Karpas-422 (cell line): ENCODE data around the gene NFE2L2. TPM values are rescaled to one million over a fixed set of nuclear protein-coding genes. Genes with fewer than 3 reads are reported as not detected.

Experiments used
- DNase-seq: peaks from one replicate; pipeline ENCODE4 v3.0.0-alpha.2; 2015
- H2AFZ ChIP-seq: fragments of 200-600 bp; sonication (generic); 2 replicates; pipeline ENCODE4 v1.6.1; 2014; ENCODE audit warnings: antibody characterized with exemption, low read length, mixed read lengths
- H3K27ac ChIP-seq: fragments of 200-600 bp; sonication (generic); 2 replicates; pipeline ENCODE4 v1.5.1; 2014; ENCODE audit warnings: mild to moderate bottlenecking, low read length, moderate library complexity
- H3K27me3 ChIP-seq: fragments of 200-600 bp; sonication (generic); 2 replicates; pipeline ENCODE4 v1.6.1; 2014; ENCODE audit warnings: low read length, mixed read lengths
- H3K36me3 ChIP-seq: fragments of 200-600 bp; sonication (generic); 2 replicates; pipeline ENCODE4 v1.6.1; 2014; ENCODE audit warnings: low read length, mixed read lengths; ENCODE audit not compliant: insufficient read depth
- H3K4me1 ChIP-seq: fragments of 200-600 bp; sonication (generic); 2 replicates; pipeline ENCODE4 v1.6.1; 2014; ENCODE audit warnings: mild to moderate bottlenecking, low read length, mixed read lengths
- H3K4me2 ChIP-seq: fragments of 200-600 bp; sonication (generic); 2 replicates; pipeline ENCODE4 v1.6.1; 2014; ENCODE audit warnings: low read length, low read depth, mild to moderate bottlenecking; ENCODE audit not compliant: poor library complexity, severe bottlenecking
- H3K4me3 ChIP-seq: fragments of 200-600 bp; sonication (generic); 2 replicates; pipeline ENCODE4 v1.5.1; 2014; ENCODE audit warnings: mild to moderate bottlenecking, antibody characterized with exemption, low read length, mixed read lengths
- H3K79me2 ChIP-seq: fragments of 200-600 bp; sonication (generic); 2 replicates; pipeline ENCODE4 v1.6.1; 2014; ENCODE audit warnings: mild to moderate bottlenecking, low read length, mixed read lengths
- H3K9ac ChIP-seq: fragments of 200-600 bp; sonication (generic); 2 replicates; pipeline ENCODE4 v1.6.0; 2014; ENCODE audit warnings: low read length
- H3K9me2 ChIP-seq: fragments of 200-600 bp; sonication (generic), shearing (Covaris generic); replicated peaks from 2 replicates; pipeline ENCODE4 v1.6.0; 2014; ENCODE audit warnings: mild to moderate bottlenecking, low read length, moderate library complexity; ENCODE audit not compliant: insufficient read depth
- H3K9me3 ChIP-seq: fragments of 300-700, 200-600 bp; sonication (generic); 2 replicates; pipeline ENCODE4 v1.6.1; 2014; ENCODE audit warnings: low read length, mixed read lengths
- H4K20me1 ChIP-seq: fragments of 200-600 bp; sonication (generic); 2 replicates; pipeline ENCODE4 v1.6.1; 2014; ENCODE audit warnings: mild to moderate bottlenecking, antibody characterized with exemption, low read length, low read depth; ENCODE audit not compliant: insufficient read depth
- total RNA-seq: library from RNA; depleted of rRNA; stranded (reverse); fragments of >200 nt; shearing (Covaris generic); gene quantifications from 2 replicates; pipeline ENCODE4 v1.2.3, GENCODE V29; 2014; ENCODE audit warnings: low replicate concordance

Gene NFE2L2
- total RNA-seq, 1 experiment from 2014 or later = 66.7 TPM

DNA sequence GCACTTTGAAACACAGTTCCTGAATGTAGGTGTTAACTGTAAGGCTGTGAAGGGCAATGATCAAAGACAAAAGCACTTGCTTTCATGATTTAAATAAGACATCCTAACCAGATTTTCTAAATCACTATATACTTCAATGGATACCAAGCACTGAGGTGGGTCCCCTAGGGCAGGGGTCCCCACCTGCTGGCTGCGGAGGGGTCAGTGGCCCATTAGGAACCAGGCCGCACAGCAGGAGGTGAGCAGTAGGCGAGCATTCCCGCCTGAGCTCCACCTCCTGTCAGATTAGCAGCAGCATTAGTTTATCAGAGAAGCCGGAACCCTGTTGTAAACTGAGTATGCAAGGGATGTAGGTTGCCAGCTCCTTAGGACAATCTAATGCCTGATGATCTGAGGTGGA, 7.1 kb downstream of the NFE2L2 start:
- DNase-seq = no peak
- H3K9ac ChIP-seq = no peak overlapping the region
- H3K27ac ChIP-seq = peak overlapping the region; percentile 54
- peaks cover 81% of the 10 kb centered on the region for H4K20me1 ChIP-seq
- H3K79me2 ChIP-seq = peaks cover 100% of the 10 kb centered on the region
- 0 out of 2 replicates have a peak overlapping the region, but pooled peaks have one; percentile 7 for H3K4me3 ChIP-seq
- H2AFZ ChIP-seq = no peak overlapping the region
- peaks cover 44% of the 10 kb centered on the region for H3K36me3 ChIP-seq
- H3K27me3 ChIP-seq = no peaks in the 10 kb centered on the region
- no peaks in the 10 kb centered on the region for H3K9me3 ChIP-seq
- peak overlapping the region; percentile 20 for H3K4me2 ChIP-seq
- peaks cover 75% of the 10 kb centered on the region for H3K4me1 ChIP-seq
- no peaks in the 10 kb centered on the region for H3K9me2 ChIP-seq

GRCh38 chr2:177256695-177257094, 7.8 kb downstream of the NFE2L2 start:
- Histone ChIP-seq H3K4me2 (peak overlapping the region; percentile 20), H3K36me3 (peaks cover 40% of the 10 kb centered on the region), H4K20me1 (peaks cover 78% of the 10 kb centered on the region), H3K4me3 (no peak overlapping the region), H3K9me2 (no peaks in the 10 kb centered on the region), H3K4me1 (peaks cover 73% of the 10 kb centered on the region), H3K79me2 (peaks cover 100% of the 10 kb centered on the region), H3K9me3 (no peaks in the 10 kb centered on the region), H2AFZ (no peak overlapping the region), H3K27me3 (no peaks in the 10 kb centered on the region), H3K9ac (no peak overlapping the region), H3K27ac (peak overlapping the region; percentile 54)
- no peak for DNase-seq

DNA sequence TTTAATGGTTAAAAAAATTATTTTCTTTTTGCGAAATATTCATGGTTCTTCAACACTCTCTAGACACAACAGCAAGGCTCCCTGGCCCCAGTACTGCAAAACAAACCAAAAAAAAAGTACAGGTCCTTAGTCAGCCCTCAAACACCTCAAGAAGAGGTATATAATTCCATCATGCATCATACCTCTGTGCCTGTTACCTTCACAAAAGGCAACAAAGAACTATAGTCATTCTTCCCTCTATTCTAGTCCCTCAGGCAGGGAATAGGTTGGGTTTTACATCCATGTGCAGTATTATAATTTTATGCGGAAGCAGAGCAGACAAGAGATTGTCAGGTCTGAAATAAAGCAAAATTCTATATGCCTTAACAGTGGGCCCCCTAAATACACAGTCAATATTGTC, 8.5 kb downstream of the NFE2L2 start:
- H3K4me1 ChIP-seq = peaks cover 72% of the 10 kb centered on the region
- no peaks in the 10 kb centered on the region for H3K9me2 ChIP-seq
- H3K9ac ChIP-seq = no peak overlapping the region
- H3K27ac ChIP-seq = peak overlapping the region; percentile 54
- no peaks in the 10 kb centered on the region for H3K9me3 ChIP-seq
- H2AFZ ChIP-seq = no peak overlapping the region
- H4K20me1 ChIP-seq = peaks cover 76% of the 10 kb centered on the region
- no peak overlapping the region for H3K4me3 ChIP-seq
- H3K4me2 ChIP-seq = no peak overlapping the region
- no peak for DNase-seq
- peaks cover 100% of the 10 kb centered on the region for H3K79me2 ChIP-seq
- H3K36me3 ChIP-seq = peaks cover 34% of the 10 kb centered on the region
- no peaks in the 10 kb centered on the region for H3K27me3 ChIP-seq

DNA sequence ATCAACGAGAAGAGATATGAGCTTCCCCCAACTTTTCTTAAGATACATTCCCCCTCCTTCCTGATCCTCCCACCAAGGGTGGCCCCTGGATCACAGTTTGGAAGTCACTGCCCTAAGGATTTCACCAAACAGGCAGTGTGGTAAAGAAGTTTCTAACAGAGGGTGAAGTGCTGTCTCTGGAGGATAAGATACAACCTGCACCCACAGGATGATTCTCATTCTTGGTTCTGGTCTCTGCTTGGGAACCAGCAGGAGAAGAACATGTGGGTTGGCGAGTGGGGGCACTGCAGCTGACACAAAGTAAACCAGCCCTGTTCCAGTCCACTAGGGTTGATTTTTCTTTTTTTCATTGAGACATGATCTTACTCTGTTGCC, 9.3 kb downstream of the NFE2L2 start:
- H3K9me3 ChIP-seq = no peaks in the 10 kb centered on the region
- H3K4me3 ChIP-seq = no peak overlapping the region
- peaks cover 31% of the 10 kb centered on the region for H3K36me3 ChIP-seq
- peak overlapping the region; percentile 8 for H3K4me2 ChIP-seq
- no peak for DNase-seq
- H3K27me3 ChIP-seq = no peaks in the 10 kb centered on the region
- H3K9me2 ChIP-seq = no peaks in the 10 kb centered on the region
- H3K4me1 ChIP-seq = peaks cover 76% of the 10 kb centered on the region
- no peak overlapping the region for H2AFZ ChIP-seq
- H3K27ac ChIP-seq = peak overlapping the region; percentile 54
- H3K79me2 ChIP-seq = peaks cover 100% of the 10 kb centered on the region
- H4K20me1 ChIP-seq = peaks cover 79% of the 10 kb centered on the region
- peak overlapping the region; percentile 11; the same call in 1 of the 2 replicates for H3K9ac ChIP-seq

DNA sequence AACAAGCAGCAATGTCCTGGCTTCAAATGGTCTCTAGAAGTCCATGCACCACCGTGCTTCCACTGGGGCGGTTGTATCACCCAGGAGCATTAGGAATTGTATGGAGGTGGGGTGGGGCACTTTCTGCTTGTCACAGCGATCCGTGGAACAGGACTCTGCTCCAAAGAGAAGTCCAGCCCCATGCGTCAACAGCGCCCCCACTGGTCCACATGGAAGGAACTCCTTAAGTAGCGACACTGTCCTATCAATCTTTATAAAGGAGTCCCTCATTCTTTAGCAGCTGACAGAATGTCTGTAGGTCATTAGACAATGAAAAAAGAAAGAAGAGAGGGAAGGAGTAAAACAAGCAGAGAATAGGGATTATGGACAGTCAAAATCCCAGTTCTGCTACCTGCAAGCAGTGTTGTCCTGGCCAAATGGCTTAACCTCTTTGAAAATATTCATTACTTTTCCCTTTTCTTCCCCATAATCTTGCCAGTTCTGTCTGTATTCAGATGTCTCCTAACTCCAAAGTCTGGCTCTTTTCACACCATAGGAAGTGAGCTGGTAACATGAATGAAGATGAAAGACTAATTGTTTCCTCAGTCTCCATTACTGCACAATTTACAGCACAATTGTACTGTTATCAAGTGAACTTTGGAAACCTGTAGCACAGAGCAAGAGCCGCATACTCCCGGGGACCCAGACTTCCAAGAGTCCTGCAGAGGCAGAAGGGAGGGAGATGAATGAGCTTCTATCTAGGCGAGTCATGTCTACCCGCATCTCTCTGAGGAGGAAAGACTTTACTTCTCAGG, 9.9 kb downstream of the NFE2L2 start:
- Histone ChIP-seq H3K4me2 (peak overlapping the region; percentile 8), H3K79me2 (peaks cover 100% of the 10 kb centered on the region), H3K36me3 (peaks cover 27% of the 10 kb centered on the region), H3K4me1 (peaks cover 81% of the 10 kb centered on the region), H4K20me1 (peaks cover 78% of the 10 kb centered on the region), H3K4me3 (no peak overlapping the region), H3K9ac (peak overlapping the region; percentile 11; the same call in 1 of the 2 replicates), H3K27me3 (no peaks in the 10 kb centered on the region), H3K9me3 (no peaks in the 10 kb centered on the region), H2AFZ (no peak overlapping the region), H3K27ac (peak overlapping the region; percentile 54), H3K9me2 (no peaks in the 10 kb centered on the region)
- peak; percentile 59 for DNase-seq

GRCh38 chr2:177253704-177254103, 10.8 kb downstream of the NFE2L2 start:
- peak overlapping the region; percentile 45; the same call in 1 of the 2 replicates for H3K27ac ChIP-seq
- H3K9ac ChIP-seq = no peak overlapping the region
- no peak overlapping the region for H2AFZ ChIP-seq
- peak overlapping the region; percentile 8 for H3K4me2 ChIP-seq
- peaks cover 19% of the 10 kb centered on the region for H3K36me3 ChIP-seq
- peaks cover 72% of the 10 kb centered on the region for H4K20me1 ChIP-seq
- no peaks in the 10 kb centered on the region for H3K9me3 ChIP-seq
- H3K27me3 ChIP-seq = no peaks in the 10 kb centered on the region
- peaks cover 89% of the 10 kb centered on the region for H3K4me1 ChIP-seq
- H3K79me2 ChIP-seq = peaks cover 100% of the 10 kb centered on the region
- no peak overlapping the region for H3K4me3 ChIP-seq
- H3K9me2 ChIP-seq = no peaks in the 10 kb centered on the region
- no peak for DNase-seq

DNA sequence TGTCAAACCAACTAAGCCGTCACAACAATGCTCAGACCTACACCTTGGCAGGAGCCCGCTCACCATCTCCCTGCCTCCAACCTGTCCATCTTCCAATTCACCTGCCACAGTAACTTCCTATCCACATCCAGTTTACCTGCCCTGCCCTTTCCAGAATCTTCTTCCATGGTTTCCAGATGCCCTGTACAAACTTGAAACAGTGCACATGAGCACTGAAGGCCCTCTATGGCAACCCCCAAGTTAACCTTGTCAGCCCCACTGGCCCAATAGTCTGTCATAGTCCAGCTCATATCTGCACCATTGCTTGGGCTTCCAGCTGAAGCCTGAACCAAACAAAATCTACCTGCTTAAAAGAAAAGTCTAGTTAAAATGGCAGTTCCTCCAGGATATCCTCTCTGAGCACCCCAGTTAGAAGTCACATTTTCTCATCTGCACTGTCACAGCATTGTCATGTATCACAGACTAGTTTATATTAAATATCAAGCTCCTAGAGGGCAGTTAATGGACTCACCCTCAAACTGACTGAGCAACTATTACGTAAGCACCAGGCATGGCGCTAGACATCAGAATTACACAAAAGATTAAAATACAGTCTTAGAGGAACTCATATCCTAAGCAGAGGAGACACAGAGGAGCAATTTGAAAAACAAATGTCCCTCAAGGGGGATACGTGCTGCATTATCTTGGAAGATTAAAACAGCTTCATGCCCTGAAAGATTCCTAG, 11.6 kb downstream of the NFE2L2 start:
- Histone ChIP-seq H3K36me3 (peaks cover 14% of the 10 kb centered on the region; the same call in 1 of the 2 replicates), H4K20me1 (peaks cover 67% of the 10 kb centered on the region), H3K9me2 (no peaks in the 10 kb centered on the region), H3K4me1 (peaks cover 97% of the 10 kb centered on the region), H3K4me2 (no peak overlapping the region), H3K27me3 (no peaks in the 10 kb centered on the region), H3K9ac (no peak overlapping the region), H3K9me3 (no peaks in the 10 kb centered on the region), H3K79me2 (peaks cover 100% of the 10 kb centered on the region), H3K4me3 (no peak overlapping the region), H3K27ac (peak overlapping the region; percentile 45), H2AFZ (no peak overlapping the region)
- no peak for DNase-seq

- no peaks in the 10 kb centered on the region for H3K9me2 ChIP-seq
- H3K4me1 ChIP-seq = peaks cover 97% of the 10 kb centered on the region
- peak overlapping the region; percentile 95; the same call in 1 of the 2 replicates for H3K27ac ChIP-seq
- H3K79me2 ChIP-seq = peaks cover 100% of the 10 kb centered on the region
- peak overlapping the region; percentile 4 for H3K4me2 ChIP-seq
- H3K9ac ChIP-seq = no peak overlapping the region
- peaks cover 51% of the 10 kb centered on the region; the same call in 1 of the 2 replicates for H4K20me1 ChIP-seq
- no peak overlapping the region for H2AFZ ChIP-seq
- H3K4me3 ChIP-seq = no peak overlapping the region
- DNase-seq = no peak
- peaks cover 11% of the 10 kb centered on the region; the same call in 1 of the 2 replicates for H3K36me3 ChIP-seq
- no peaks in the 10 kb centered on the region for H3K9me3 ChIP-seq
- H3K27me3 ChIP-seq = no peaks in the 10 kb centered on the region
These were observed 13.4 kb downstream of the NFE2L2 start for GRCh38 chr2:177251165-177251542.
